ENCODE data around the gene TAF7. TPM values are rescaled to one million over a fixed set of nuclear protein-coding genes. Genes with fewer than 3 reads are reported as not detected.

TAF7 gene
- total RNA-seq, 2 experiments from 2014 or later = 65.5 to 67.0 TPM

DNA sequence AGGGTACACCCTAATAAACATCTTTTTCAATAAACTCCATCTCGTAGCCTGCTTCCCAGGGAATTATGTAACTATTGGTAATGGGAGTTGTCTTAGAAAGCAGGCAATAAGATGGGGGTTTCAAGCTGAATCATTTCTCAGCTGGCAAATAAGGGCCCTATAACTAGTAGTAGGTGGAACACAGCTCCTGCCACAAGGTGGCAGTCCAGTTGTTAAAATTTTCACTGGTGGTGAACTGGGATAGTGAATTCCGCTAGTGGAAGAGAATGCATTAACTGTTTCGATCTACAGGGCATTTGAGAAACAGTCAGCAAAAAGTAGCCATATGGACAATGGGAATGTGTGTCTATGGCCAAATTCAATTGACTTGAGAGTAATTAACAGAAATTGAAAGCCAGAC is 47.7 kb downstream of the TAF7 start:
- DNase-seq (no peak), ATAC-seq (no peak)
- Mint-ChIP-seq H3K4me1 (ENCODE audit: low read depth) (no peaks in the 10 kb centered on the region), H3K36me3 (ENCODE audit: low read depth) (no peaks in the 10 kb centered on the region), H3K4me3 (no peak overlapping the region), H3K27me3 (ENCODE audit: low read depth) (no peaks in the 10 kb centered on the region), H3K27ac (no peak overlapping the region), H3K9me3 (ENCODE audit: insufficient read depth) (peaks cover 52% of the 10 kb centered on the region)
- ChIA-PET CTCF (no interaction called here), POLR2A (interaction anchor here (1.5 kb wide), 1 partner anchor 47 kb away, joined by 3 read pairs; the partner anchor contains the start of gene TAF7)

- Mint-ChIP-seq H3K36me3 (ENCODE audit: low read depth) (no peaks in the 10 kb centered on the region), H3K9me3 (ENCODE audit: insufficient read depth) (peaks cover 49% of the 10 kb centered on the region), H3K4me1 (ENCODE audit: low read depth) (no peaks in the 10 kb centered on the region), H3K27ac (no peak overlapping the region), H3K27me3 (ENCODE audit: low read depth) (no peaks in the 10 kb centered on the region), H3K4me3 (no peak overlapping the region)
- POLR2A ChIA-PET = no interaction called here
- DNase-seq = no peak
- ATAC-seq = no peak
- CTCF ChIA-PET = no interaction called here
Measured at GRCh38 chr5:141269195-141269594, 51.4 kb downstream of the TAF7 start.

Other genes starting within 250 kb of the TAF7 start
- not detected for gene PCDHB2, start 226.2 kb downstream of the TAF7 start, total RNA-seq
- not detected for gene PCDHB3, start 220.3 kb downstream of the TAF7 start, total RNA-seq
- not detected for gene PCDHB4, start 199.0 kb downstream of the TAF7 start, total RNA-seq
- not detected for gene PCDHB5, start 185.6 kb downstream of the TAF7 start, total RNA-seq
- gene PCDHB6, start 170.7 kb downstream of the TAF7 start, total RNA-seq = not detected
- gene PCDHB7, start 148.1 kb downstream of the TAF7 start, total RNA-seq = not detected
- gene PCDHB8, start 143.0 kb downstream of the TAF7 start, total RNA-seq = not detected
- gene PCDHB16, start 138.4 kb downstream of the TAF7 start, total RNA-seq = not detected
- gene PCDHB9, start 133.6 kb downstream of the TAF7 start, total RNA-seq = not detected
- gene PCDHB10, start 128.4 kb downstream of the TAF7 start, total RNA-seq = not detected
- not detected for gene PCDHB11, start 121.2 kb downstream of the TAF7 start, total RNA-seq
- not detected for gene PCDHB12, start 112.1 kb downstream of the TAF7 start, total RNA-seq
- not detected for gene PCDHB13, start 106.9 kb downstream of the TAF7 start, total RNA-seq
- gene PCDHB14, start 97.4 kb downstream of the TAF7 start, total RNA-seq = not detected
- not detected for gene PCDHB15, start 75.4 kb downstream of the TAF7 start, total RNA-seq
- gene SLC25A2, start 16.7 kb downstream of the TAF7 start, total RNA-seq = under 1 TPM; 0.39 to 0.84 TPM
- not detected for gene PCDHGA1, start 9.7 kb upstream of the TAF7 start, total RNA-seq
- not detected for gene PCDHGA2, start 18.0 kb upstream of the TAF7 start, total RNA-seq
- gene PCDHGA3, start 23.0 kb upstream of the TAF7 start, total RNA-seq = not detected
- gene PCDHGB1, start 29.3 kb upstream of the TAF7 start, total RNA-seq = not detected
- gene PCDHGA4, start 34.2 kb upstream of the TAF7 start, total RNA-seq = under 1 TPM in 1 of 2 experiments, not detected in 1; 0.10 TPM
- under 1 TPM; 0.13 TPM for gene PCDHGB2, start 39.2 kb upstream of the TAF7 start, total RNA-seq
- under 1 TPM; 0.05 to 0.11 TPM for gene PCDHGA5, start 43.4 kb upstream of the TAF7 start, total RNA-seq
- gene PCDHGB3, start 49.5 kb upstream of the TAF7 start, total RNA-seq = under 1 TPM; 0.16 to 0.26 TPM
- gene PCDHGA6, start 53.1 kb upstream of the TAF7 start, total RNA-seq = under 1 TPM; 0.08 to 0.11 TPM
- not detected for gene PCDHGA7, start 62.0 kb upstream of the TAF7 start, total RNA-seq
- not detected for gene PCDHGB4, start 66.9 kb upstream of the TAF7 start, total RNA-seq
- gene PCDHGA8, start 71.8 kb upstream of the TAF7 start, total RNA-seq = not detected
- under 1 TPM in 1 of 2 experiments, not detected in 1; 0.16 TPM for gene PCDHGB5, start 77.2 kb upstream of the TAF7 start, total RNA-seq
- gene PCDHGA9, start 82.0 kb upstream of the TAF7 start, total RNA-seq = under 1 TPM in 1 of 2 experiments, not detected in 1; 0.08 TPM
- not detected for gene PCDHGB6, start 87.2 kb upstream of the TAF7 start, total RNA-seq
- not detected for gene PCDHGA10, start 92.2 kb upstream of the TAF7 start, total RNA-seq
- not detected for gene PCDHGB7, start 96.9 kb upstream of the TAF7 start, total RNA-seq
- gene PCDHGA11, start 100.3 kb upstream of the TAF7 start, total RNA-seq = under 1 TPM in 1 of 2 experiments, not detected in 1; 0.05 TPM
- gene PCDHGA12, start 109.7 kb upstream of the TAF7 start, total RNA-seq = not detected
- not detected for gene PCDHGC3, start 155.2 kb upstream of the TAF7 start, total RNA-seq
- not detected for gene PCDHGC4, start 164.2 kb upstream of the TAF7 start, total RNA-seq
- not detected for gene PCDHGC5, start 168.3 kb upstream of the TAF7 start, total RNA-seq

All from activated CD8-positive, alpha-beta T cell treated with anti-CD3 and anti-CD28 coated beads, Interleukin-2, amount 10 ng/mL, durations not matched to agents 7 days and 5 days (primary cell).